NCI-H2029 (cell line): ENCODE results near the gene LRRC56.

ENCODE experiments used
- DNase-seq: peaks from one replicate; lab custom pipeline; 2025; lab: John Stamatoyannopoulos, UW

LRRC56 gene

DNA sequence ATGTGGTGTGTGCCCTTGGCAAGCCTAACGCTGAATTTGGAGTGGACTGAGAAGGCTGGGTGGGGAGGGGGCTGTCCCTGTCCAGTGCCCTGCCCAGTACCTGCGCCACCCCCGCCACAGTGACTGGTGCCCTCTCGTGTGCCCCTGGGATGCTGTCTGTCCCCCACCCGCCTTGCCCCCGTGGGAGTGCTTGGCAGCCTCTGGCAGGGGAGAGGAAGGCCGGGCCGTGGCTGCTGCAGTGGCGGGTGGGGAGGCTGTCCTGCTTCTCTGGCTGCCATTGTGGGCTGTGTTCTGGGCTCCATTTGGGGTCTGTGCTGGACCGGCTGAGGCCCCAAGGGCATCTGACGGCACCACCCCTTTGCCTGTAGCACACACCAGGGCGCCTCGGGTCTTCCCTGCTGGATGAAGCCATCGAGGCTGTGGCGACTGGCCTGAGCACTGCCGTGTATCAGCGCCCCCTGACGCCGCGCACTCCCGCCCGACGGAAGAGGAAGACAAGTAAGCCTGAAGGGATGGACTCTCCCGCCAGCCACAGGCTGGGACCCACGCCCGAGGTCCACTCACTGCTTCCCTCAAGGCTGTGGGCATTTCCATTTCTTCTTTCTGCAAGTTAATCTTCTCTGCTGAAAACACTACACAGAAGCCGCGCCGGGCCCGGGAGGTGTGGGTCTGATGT, 60.8 kb downstream of the LRRC56 start:
- no peak for DNase-seq

DNA sequence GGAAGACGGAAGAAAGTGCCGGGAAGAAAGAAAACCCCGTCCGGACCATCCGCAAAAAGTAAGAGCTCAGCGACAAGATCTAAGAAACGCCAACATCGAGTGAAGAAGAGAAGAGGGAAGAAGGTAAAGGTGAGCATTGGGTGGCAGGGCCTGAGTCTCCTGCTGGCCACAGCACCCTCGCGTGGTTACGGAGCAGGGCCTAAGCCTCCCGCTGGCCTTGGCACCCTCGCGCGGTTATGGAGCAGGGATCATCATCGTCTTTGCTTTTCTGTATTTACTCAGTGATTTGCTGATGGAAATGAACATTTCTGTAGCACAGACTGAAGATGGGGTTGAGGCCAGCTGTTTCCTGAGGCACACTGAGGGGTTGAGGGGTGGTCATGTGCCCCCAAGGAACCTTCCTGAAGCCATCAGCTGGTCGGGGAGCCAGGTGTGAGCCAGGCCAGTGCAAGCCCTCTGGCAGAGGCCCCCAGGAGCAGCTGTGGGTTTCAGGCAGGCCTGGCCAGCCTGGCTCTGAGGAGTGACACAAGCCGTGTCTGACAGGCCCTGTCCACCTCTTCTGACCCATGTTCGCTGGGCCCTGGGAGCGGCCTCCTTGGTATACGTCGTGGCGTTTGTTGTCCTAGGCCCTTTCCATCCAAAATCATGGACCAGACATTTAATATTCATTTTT, 64.4 kb downstream of the LRRC56 start:
- no peak for DNase-seq

DNA sequence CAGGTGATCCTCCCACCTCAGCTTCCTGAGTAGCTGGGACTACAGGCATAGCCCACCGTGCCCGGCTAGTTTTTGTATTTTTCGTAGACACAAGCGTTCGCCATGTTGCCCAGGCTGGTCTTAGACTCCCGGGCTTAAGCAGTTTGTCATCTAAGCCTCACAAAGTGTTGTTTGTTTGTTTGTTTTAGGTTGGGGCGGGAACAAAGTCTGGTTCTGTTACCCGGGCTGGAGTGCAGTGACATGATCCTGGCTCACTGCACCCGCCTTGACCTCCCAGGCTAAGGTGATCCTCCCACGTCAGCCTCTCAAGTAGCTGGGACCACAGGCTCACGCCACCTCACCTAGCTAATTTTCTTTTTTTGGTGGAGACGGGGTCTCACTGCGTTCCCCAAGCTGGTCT, 65.8 kb downstream of the LRRC56 start:
- DNase-seq: no peak
